CD8-positive, alpha-beta memory T cell (primary cell): ENCODE data around the gene C9orf153. TPM values are rescaled to one million over a fixed set of nuclear protein-coding genes. Genes with fewer than 3 reads are reported as not detected.

Experiments used
- CTCF ChIA-PET: fragments of 350-600 bp; sonication (Branson Sonifier 250); formaldehyde crosslinking; loops from one replicate; lab custom pipeline; 2021; ENCODE audit warnings: antibody characterized with exemption; lab: Charles Lee
- POLR2A ChIA-PET: fragments of 350-600 bp; sonication (Branson Sonifier 250); formaldehyde crosslinking; loops from one replicate; lab custom pipeline; 2021; ENCODE audit warnings: antibody characterized with exemption; lab: Charles Lee
- DNase-seq, 5 donors: peaks; one replicate each; pipeline versions ENCODE4 v3.0.0 to v3.0.0-alpha.2; 2020 to 2022; ENCODE audit warnings: mixed read lengths in 1 of 5
- H3K27ac ChIP-seq: one replicate; pipeline ENCODE4 v1.7.0; 2013; ENCODE audit warnings: low read depth, mild to moderate bottlenecking, low read length, moderate library complexity
- H3K27me3 ChIP-seq: 2 replicates; pipeline ENCODE4 v1.7.0; 2013; ENCODE audit warnings: low read length, mild to moderate bottlenecking; ENCODE audit not compliant: insufficient read depth, poor library complexity, severe bottlenecking
- H3K36me3 ChIP-seq: 2 replicates; pipeline ENCODE4 v1.7.0; 2013; ENCODE audit warnings: mild to moderate bottlenecking, low read length, moderate library complexity; ENCODE audit not compliant: insufficient read depth
- H3K4me1 ChIP-seq: 2 replicates; pipeline ENCODE4 v1.7.0; 2013; ENCODE audit warnings: mild to moderate bottlenecking, low read length, moderate library complexity; ENCODE audit not compliant: insufficient read depth
- H3K4me3 ChIP-seq: 2 replicates; pipeline ENCODE4 v1.7.0; 2013; ENCODE audit warnings: mild to moderate bottlenecking, low read length
- H3K9me3 ChIP-seq: 2 replicates; pipeline ENCODE4 v1.7.0; 2013; ENCODE audit warnings: mild to moderate bottlenecking, low read length
- H3K27ac Mint-ChIP-seq, 8 donors: one replicate each; pipeline ENCODE4 v1.8.0; 2020 to 2021; ENCODE audit warnings: mixed read lengths in 8 of 8, mild to moderate bottlenecking in 6 of 8, inconsistent platforms in 3 of 8, moderate library complexity in 3 of 8
- H3K27me3 Mint-ChIP-seq, 2 donors: one replicate each; pipeline ENCODE4 v1.8.0; 2020 to 2021; ENCODE audit warnings: mixed read lengths in 2 of 2, mild to moderate bottlenecking in 1 of 2, moderate library complexity in 1 of 2
- H3K36me3 Mint-ChIP-seq, 3 donors: one replicate each; pipeline ENCODE4 v1.8.0; 2020 to 2021; ENCODE audit warnings: mixed read lengths in 3 of 3, inconsistent platforms in 1 of 3, mild to moderate bottlenecking in 1 of 3
- H3K4me1 Mint-ChIP-seq, 3 donors: one replicate each; pipeline ENCODE4 v1.8.0; 2020 to 2021; ENCODE audit warnings: mixed read lengths in 3 of 3, inconsistent platforms in 1 of 3, mild to moderate bottlenecking in 1 of 3
- H3K4me3 Mint-ChIP-seq, 7 donors: one replicate each; pipeline ENCODE4 v1.8.0; 2020 to 2021; ENCODE audit warnings: mixed read lengths in 7 of 7, mild to moderate bottlenecking in 6 of 7, moderate library complexity in 4 of 7, inconsistent platforms in 2 of 7
- H3K9me3 Mint-ChIP-seq, 5 donors: one replicate each; pipeline ENCODE4 v1.8.0; 2020 to 2022; ENCODE audit warnings: mixed read lengths in 5 of 5, mild to moderate bottlenecking in 3 of 5, moderate library complexity in 2 of 5, inconsistent platforms in 1 of 5
- polyA plus RNA-seq: library from polyadenylated mRNA; unstranded; fragments of 300-500 nt; fragmentation: Illumina TruSeq; gene quantifications from one replicate; pipeline ENCODE4 v1.2.3, GENCODE V29; 2021
- total RNA-seq, 2 experiments: library from RNA; stranded (reverse); gene quantifications; one replicate each; pipeline ENCODE4 v1.2.3, GENCODE V29; 2021

The C9orf153 gene
- total and polyA plus RNA-seq, 3 experiments from 2014 or later: 0.27 to 0.33 TPM; not detected in 1

DNA sequence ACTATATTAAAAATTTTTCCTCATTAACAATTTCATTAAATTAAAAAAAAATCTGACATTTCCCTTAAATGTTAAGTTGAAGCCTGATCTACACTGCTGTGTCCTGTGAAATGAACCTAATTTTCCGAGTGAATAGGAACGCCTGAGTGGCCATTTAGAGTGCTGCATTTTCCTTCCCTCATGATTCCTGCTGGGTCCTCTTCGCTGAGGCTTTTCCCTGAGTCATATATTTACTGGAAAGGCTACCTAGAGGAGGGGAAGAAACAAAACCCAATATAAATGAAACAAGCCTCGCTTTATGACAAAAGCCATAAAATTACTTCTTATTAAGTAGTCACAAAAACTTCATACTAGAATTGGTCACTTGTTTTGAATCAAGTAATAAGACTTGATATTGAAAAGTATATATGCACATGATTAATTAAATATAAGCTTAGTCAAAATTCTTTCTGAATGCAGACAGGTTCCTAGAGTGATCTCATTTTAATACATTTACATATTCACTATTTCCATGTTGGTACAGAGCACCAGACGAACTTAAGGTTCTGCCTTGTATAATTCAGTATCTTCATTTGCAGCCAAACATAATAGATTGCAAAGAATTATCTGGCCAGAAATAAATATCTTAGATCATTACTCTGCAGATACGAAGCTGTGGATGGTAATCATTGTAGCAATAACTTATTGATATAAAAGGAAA is 29.2 kb upstream of the C9orf153 start:
- H3K27me3 Mint-ChIP-seq: no peaks in the 10 kb centered on the region
- Histone ChIP-seq H3K4me1 (no peaks in the 10 kb centered on the region), H3K27ac (no peak overlapping the region), H3K36me3 (no peaks in the 10 kb centered on the region), H3K4me3 (no peak overlapping the region), H3K9me3 (no peaks in the 10 kb centered on the region), H3K27me3 (no peaks in the 10 kb centered on the region)
- DNase-seq: no peak
- no peak overlapping the region for H3K4me3 Mint-ChIP-seq
- POLR2A ChIA-PET: no interaction called here
- peak overlapping the region in 6 of 8 donors; percentile 14 to 80 (median 52) for H3K27ac Mint-ChIP-seq
- H3K9me3 Mint-ChIP-seq: no peaks in the 10 kb centered on the region
- CTCF ChIA-PET: no interaction called here
- H3K36me3 Mint-ChIP-seq: peaks cover 0 to 39% (median 3%) of the 10 kb centered on the region in 3 donors
- peaks cover under 1 to 3% (median 2%) of the 10 kb centered on the region in 3 donors for H3K4me1 Mint-ChIP-seq

DNA sequence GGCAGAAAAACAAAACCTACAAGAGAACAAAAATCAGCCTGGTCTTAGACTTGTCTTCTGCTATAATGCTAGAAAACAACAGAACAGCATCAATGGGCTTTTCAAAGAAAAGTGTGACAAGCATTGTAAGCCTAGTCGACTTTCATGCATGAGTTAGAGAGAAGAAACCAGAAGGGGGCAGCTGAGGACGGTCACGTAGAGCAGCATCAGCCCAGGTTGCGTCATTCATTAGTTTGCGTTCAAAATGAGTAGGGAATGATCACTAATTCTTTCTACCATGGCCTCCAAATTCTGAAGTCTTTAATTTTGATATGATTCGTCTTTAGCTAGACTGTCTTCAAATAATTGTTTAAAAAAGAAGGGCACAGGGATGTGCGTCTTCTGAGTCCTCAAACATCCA is 27.6 kb upstream of the C9orf153 start:
- Histone ChIP-seq H3K9me3 (no peaks in the 10 kb centered on the region), H3K4me3 (no peak overlapping the region), H3K27me3 (no peaks in the 10 kb centered on the region), H3K36me3 (no peaks in the 10 kb centered on the region), H3K4me1 (peaks cover 7% of the 10 kb centered on the region), H3K27ac (no peak overlapping the region)
- Mint-ChIP-seq H3K4me1 (peaks cover 11 to 14% (median 11%) of the 10 kb centered on the region in 3 donors), H3K4me3 (no peak overlapping the region), H3K27me3 (no peaks in the 10 kb centered on the region), H3K36me3 (peaks cover 0 to 38% (median 3%) of the 10 kb centered on the region in 3 donors), H3K9me3 (no peaks in the 10 kb centered on the region), H3K27ac (peak overlapping the region in 2 of 8 donors; percentile 60 to 77)
- DNase-seq: no peak
- CTCF ChIA-PET: no interaction called here
- POLR2A ChIA-PET: no interaction called here

DNA sequence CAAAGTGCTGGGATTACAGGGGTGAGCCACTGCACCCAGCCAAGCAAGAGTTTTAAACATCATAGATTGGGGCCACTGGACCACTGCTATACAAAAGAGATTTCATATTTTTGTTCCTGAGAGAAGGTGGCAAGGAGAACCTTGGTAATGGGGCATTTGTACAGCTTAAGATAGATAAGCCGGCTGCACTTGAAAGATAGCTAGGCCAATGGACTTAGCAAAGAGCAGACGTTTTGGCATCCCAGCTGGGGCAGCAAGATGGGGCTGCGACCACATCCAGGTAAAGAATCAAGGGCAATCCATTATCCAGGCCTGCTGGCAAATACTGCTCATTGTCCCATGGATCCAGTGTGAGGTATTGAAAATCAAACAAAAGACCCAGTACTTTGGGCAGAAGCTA is 26.8 kb upstream of the C9orf153 start:
- H3K9me3 ChIP-seq: no peaks in the 10 kb centered on the region
- no peaks in the 10 kb centered on the region for H3K27me3 Mint-ChIP-seq
- H3K27ac Mint-ChIP-seq: peak overlapping the region in 6 of 8 donors; percentile 7 to 87 (median 60)
- ChIA-PET POLR2A (no interaction called here), CTCF (no interaction called here)
- no peak for DNase-seq
- H3K4me3 ChIP-seq: no peak overlapping the region
- peaks cover 0 to 41% (median 3%) of the 10 kb centered on the region in 3 donors for H3K36me3 Mint-ChIP-seq
- H3K9me3 Mint-ChIP-seq: no peaks in the 10 kb centered on the region
- no peak overlapping the region for H3K4me3 Mint-ChIP-seq
- peaks cover 14 to 18% (median 14%) of the 10 kb centered on the region in 3 donors for H3K4me1 Mint-ChIP-seq
- H3K36me3 ChIP-seq: no peaks in the 10 kb centered on the region
- peaks cover 11% of the 10 kb centered on the region for H3K4me1 ChIP-seq
- H3K27ac ChIP-seq: peak overlapping the region; percentile 3
- H3K27me3 ChIP-seq: no peaks in the 10 kb centered on the region

DNA sequence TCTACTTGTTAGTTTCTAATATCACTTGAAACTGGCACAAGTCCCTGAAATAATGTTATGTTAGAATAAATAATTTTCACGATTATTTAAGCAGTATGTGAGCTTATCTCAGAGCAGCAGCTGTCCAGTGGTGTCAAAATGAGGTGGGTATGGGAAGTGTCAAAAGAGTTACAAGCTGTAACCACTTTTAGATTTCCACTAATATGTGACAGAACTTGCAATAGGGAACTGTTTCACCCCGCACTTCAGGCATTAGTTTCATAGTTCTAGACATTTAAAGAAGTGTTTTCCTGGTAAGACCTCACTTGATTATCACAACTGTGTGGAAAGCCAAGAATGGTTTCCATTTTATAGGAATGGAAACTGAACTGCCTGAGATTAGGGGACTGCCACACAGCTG is 25.8 kb upstream of the C9orf153 start:
- Mint-ChIP-seq H3K27ac (peak overlapping the region in 6 of 8 donors; percentile 17 to 78 (median 31)), H3K9me3 (no peaks in the 10 kb centered on the region), H3K4me1 (peaks cover 20 to 27% (median 23%) of the 10 kb centered on the region in 3 donors), H3K36me3 (peaks cover 0 to 38% (median 3%) of the 10 kb centered on the region in 3 donors), H3K27me3 (no peaks in the 10 kb centered on the region), H3K4me3 (peak overlapping the region in 1 of 7 donors; percentile 43)
- Histone ChIP-seq H3K4me3 (no peak overlapping the region), H3K4me1 (peaks cover 19% of the 10 kb centered on the region), H3K9me3 (no peaks in the 10 kb centered on the region), H3K27ac (no peak overlapping the region), H3K36me3 (no peaks in the 10 kb centered on the region), H3K27me3 (no peaks in the 10 kb centered on the region)
- POLR2A ChIA-PET: no interaction called here
- no peak for DNase-seq
- CTCF ChIA-PET: no interaction called here

DNA sequence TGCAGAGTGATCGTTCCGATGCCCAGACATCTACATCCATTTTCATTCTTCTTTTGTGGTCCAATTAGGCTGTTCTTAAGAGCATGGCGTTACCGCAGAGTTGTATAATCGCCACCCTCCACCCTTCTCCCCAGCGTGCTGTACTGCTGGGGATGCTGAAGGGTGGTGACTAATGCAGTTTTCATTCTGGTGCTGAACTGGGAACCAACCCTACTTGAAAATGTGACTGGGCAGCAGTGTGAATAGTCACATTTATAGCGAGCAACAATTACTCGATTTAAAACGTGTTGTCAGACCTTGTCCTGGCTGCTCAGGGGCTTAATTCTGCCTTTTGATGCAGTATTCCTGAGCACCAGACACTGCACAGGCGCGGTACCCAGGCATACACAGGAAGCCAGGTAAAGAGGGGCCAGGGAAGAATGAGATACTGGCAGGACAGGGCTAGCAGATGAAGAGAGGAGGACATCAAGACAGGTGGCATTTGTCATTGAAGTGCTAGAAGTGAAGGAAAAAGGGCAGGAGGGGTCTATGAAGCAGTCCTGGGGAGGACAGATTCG is 23.6 kb upstream of the C9orf153 start:
- Mint-ChIP-seq H3K27me3 (no peaks in the 10 kb centered on the region), H3K4me1 (peaks cover 35 to 46% (median 38%) of the 10 kb centered on the region in 3 donors), H3K9me3 (no peaks in the 10 kb centered on the region), H3K36me3 (peaks cover 0 to 43% (median 0%) of the 10 kb centered on the region in 3 donors), H3K4me3 (peak overlapping the region; percentile 87 to 97 (median 93)), H3K27ac (peak overlapping the region; percentile 89 to 99 (median 96))
- ChIA-PET POLR2A (interaction anchor here (0.6 to 1.6 kb wide), 8 partner anchors 12 to 1692 kb away, joined by 3 to 7 read pairs (median 3); partner anchors contain the start of genes CDK20, GAS1 and TUT7), CTCF (interaction anchor here (0.7 to 1.1 kb wide), 3 partner anchors 8 to 50 kb away, joined by 3 read pairs; no protein-coding TSS in a partner anchor)
- no peak for DNase-seq
- Histone ChIP-seq H3K36me3 (no peaks in the 10 kb centered on the region), H3K4me3 (peak overlapping the region; percentile 95), H3K9me3 (no peaks in the 10 kb centered on the region), H3K4me1 (peaks cover 25% of the 10 kb centered on the region), H3K27me3 (no peaks in the 10 kb centered on the region), H3K27ac (peak overlapping the region; percentile 95)

DNA sequence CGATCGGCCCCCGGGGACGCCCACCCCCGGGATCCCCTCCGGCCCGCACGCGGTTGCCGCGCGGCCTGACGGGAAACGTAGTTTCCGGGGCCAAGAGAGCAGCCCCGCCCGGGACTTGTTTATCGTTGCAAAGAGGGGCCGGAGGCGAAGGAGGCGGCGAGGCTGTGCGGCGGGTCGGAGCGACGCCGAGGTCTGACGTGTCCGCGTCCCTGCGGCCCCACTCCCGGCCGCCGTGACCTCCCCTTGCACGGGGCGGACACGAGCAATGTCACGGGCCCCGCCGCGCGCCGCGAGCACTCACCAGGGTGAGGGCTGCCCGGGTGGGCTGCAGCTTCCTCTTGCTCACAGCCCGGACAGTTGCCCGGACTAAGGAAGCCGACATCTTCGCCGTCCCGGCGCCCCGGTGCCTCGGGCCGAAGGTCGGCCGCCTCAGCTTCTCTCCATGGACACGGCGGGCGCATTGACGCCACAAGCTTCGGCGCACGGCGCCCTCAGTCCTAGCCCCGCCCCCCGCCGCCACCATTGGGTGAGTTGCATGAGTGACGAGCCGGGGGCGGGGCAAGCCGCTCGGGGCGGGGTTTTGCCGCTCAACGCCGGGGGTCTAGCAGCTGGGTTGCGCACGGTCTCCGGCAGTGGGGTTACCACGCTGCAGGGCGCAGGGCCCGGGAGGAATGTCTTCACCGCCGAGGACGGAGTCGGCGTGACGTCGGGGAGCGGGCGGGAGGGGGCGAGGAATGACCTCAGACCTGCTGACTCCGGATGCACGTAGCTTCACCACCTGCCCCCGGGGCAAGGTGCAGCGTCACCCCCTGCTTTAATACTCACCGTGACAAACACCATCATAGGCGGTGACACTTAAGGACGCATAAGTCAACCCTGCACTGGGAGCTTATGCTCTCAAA is 22.9 kb upstream of the C9orf153 start, which contains the start of gene ISCA1:
TSS of gene ISCA1 (minus strand) at position 462 of the 902 bp plus-strand sequence. CDS start at position 382, 80 bp downstream.
- Histone ChIP-seq H3K27ac (peak within 1 kb of the TSS; percentile 95), H3K4me3 (peak within 1 kb of the TSS; percentile 95), H3K36me3 (no peaks in the 10 kb centered on the region), H3K4me1 (peaks cover 25% of the 10 kb centered on the region), H3K27me3 (no peaks in the 10 kb centered on the region), H3K9me3 (no peaks in the 10 kb centered on the region)
- H3K27ac Mint-ChIP-seq: peak within 1 kb of the TSS; percentile 89 to 99 (median 96)
- H3K36me3 Mint-ChIP-seq: peaks cover 0 to 39% (median 0%) of the 10 kb centered on the region in 3 donors
- CTCF ChIA-PET: interaction anchor here (0.7 to 1.1 kb wide), 3 partner anchors 9 to 51 kb away, joined by 3 read pairs; no protein-coding TSS in a partner anchor
- no peaks in the 10 kb centered on the region for H3K27me3 Mint-ChIP-seq
- POLR2A ChIA-PET: interaction anchor here (0.6 to 1.6 kb wide), 8 partner anchors 13 to 1692 kb away, joined by 3 to 7 read pairs (median 3); partner anchors contain the start of genes CDK20, GAS1 and TUT7
- H3K4me3 Mint-ChIP-seq: peak within 1 kb of the TSS; percentile 87 to 97 (median 93)
- no peaks in the 10 kb centered on the region for H3K9me3 Mint-ChIP-seq
- peak; percentile 97 to 100 (median 99) for DNase-seq
- H3K4me1 Mint-ChIP-seq: peaks cover 35 to 53% (median 45%) of the 10 kb centered on the region in 3 donors

DNA sequence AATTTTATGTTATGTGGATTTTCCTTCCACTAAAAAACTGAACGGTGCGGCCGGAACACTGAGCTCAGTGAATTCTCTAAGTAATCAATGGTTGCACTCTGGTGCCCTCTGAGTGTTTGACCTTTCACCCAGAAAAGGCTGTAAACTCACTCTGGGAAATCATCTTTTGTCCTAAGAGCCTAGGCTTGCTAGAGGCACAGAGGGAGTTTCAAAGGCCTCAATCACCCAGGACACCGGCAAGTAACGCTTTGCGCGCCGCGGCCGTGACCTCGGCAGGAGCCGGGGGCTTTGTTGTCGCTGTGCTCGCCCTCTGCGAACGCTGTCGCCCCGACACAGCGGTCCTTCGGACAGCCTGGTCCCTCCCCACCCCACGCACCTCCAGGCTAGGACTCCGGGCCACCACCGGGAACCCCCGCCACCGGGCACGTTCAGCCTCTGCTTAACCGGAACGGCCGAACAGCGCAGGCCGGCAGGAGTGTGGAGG is 22.2 kb upstream of the C9orf153 start:
- peaks cover 40 to 59% (median 52%) of the 10 kb centered on the region in 3 donors for H3K4me1 Mint-ChIP-seq
- ChIA-PET POLR2A (interaction anchor here (1.1 to 1.6 kb wide), 3 partner anchors 14 to 1693 kb away, joined by 3 to 7 read pairs (median 4); partner anchors contain the start of gene CDK20), CTCF (no interaction called here)
- H3K4me3 ChIP-seq: peak overlapping the region; percentile 95
- no peaks in the 10 kb centered on the region for H3K27me3 Mint-ChIP-seq
- no peaks in the 10 kb centered on the region for H3K27me3 ChIP-seq
- H3K27ac Mint-ChIP-seq: peak overlapping the region; percentile 78 to 97 (median 92)
- peak overlapping the region; percentile 87 to 97 (median 93) for H3K4me3 Mint-ChIP-seq
- H3K36me3 Mint-ChIP-seq: peaks cover 0 to 40% (median 0%) of the 10 kb centered on the region in 3 donors
- H3K4me1 ChIP-seq: peaks cover 25% of the 10 kb centered on the region
- no peaks in the 10 kb centered on the region for H3K36me3 ChIP-seq
- no peaks in the 10 kb centered on the region for H3K9me3 Mint-ChIP-seq
- peak overlapping the region; percentile 95 for H3K27ac ChIP-seq
- H3K9me3 ChIP-seq: no peaks in the 10 kb centered on the region
- DNase-seq: no peak
